SU-DHL-6 (cell line): ENCODE measurements around the gene GGA1.
"Not testable (repeated sequence)": the region's sequence is repeated elsewhere in the genome, so short reads cannot be mapped to it uniquely, and the experiment has no call there.

Source experiments
- CTCF ChIP-seq: fragments of 200-600 bp; sonication (generic); IDR thresholded peaks from one replicate; pipeline ENCODE4 v1.5.1; 2017; ENCODE audit warnings: antibody characterized with exemption, mild to moderate bottlenecking, low read length, moderate library complexity; ENCODE audit not compliant: insufficient read depth, poor library complexity, severe bottlenecking
- EZH2phosphoT487 ChIP-seq: fragments of 200-600 bp; sonication (generic), shearing (Covaris generic); conservative IDR thresholded peaks from 2 replicates; pipeline ENCODE4 v1.6.1; 2018; ENCODE audit warnings: mild to moderate bottlenecking, antibody characterized with exemption, low read length, moderate library complexity, mixed read lengths

GRCh38 chr22:37656583-37656982 is 47.9 kb downstream of the GGA1 start:
- TF ChIP-seq CTCF, EZH2phosphoT487: not testable (repeated sequence)
